GM19099 (cell line): Measurements from ENCODE around the gene P3R3URF.

Experiments used
- POLR2A ChIP-seq: IDR thresholded peaks from 3 replicates; pipeline ENCODE4 v1.6.1; 2011; ENCODE audit warnings: low read depth; ENCODE audit not compliant: insufficient read length; ENCODE audit errors: extremely low read depth

Gene P3R3URF

GRCh38 chr1:46176211-46176865 is at the start of gene P3R3URF:
Gene P3R3URF, minus strand, starts transcription at chr1:46176488. Its CDS starts 17 bp downstream, at chr1:46176471.
- TF ChIP-seq POLR2A, result no peak

DNA sequence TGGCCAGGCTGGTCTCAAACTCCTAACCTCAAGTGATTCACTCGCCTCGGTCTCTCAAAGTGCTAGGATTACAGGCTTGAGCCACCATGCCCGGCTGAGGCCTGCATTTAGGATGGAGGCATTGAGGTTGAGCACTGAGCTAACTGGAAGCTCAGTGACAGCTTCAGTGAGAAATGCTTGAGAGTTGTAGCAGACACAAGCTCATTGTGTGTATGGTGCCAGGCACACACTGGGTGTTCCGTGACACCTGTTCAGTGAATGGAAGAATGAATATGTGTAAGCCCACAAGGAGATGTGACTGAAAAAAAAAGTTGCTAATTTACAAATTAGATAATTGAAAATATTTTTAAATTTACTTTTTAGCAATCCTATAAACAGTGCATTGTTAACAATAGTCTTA is 48.7 kb upstream of the P3R3URF start:
- TF ChIP-seq POLR2A, result no peak

GRCh38 chr1:46223472-46223943 is 47.2 kb upstream of the P3R3URF start:
- no peak for TF ChIP-seq POLR2A

DNA sequence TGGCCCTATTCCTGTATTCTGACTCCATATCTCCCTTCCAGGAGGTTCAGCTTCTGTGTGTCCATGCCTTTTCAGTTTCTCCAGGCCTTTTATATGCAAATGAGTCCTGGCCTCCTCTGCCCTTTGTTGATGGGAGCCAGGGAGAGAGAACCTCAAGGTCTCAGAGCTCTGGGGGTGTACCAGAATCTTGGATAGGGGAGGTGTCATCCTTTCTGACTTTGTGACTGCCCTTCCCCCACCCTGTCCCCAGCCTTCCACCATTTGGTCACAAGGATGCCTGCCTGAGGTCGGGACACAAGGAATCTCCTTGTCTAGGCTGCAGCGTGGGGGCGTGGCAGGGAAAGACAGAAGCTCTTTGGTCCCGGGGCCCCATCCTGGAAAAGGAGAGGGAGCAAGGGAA is 45.5 kb upstream of the P3R3URF start:
- TF ChIP-seq POLR2A, result no peak

- TF ChIP-seq POLR2A, result no peak
Observed at GRCh38 chr1:46220808-46221207, 44.5 kb upstream of the P3R3URF start.

DNA sequence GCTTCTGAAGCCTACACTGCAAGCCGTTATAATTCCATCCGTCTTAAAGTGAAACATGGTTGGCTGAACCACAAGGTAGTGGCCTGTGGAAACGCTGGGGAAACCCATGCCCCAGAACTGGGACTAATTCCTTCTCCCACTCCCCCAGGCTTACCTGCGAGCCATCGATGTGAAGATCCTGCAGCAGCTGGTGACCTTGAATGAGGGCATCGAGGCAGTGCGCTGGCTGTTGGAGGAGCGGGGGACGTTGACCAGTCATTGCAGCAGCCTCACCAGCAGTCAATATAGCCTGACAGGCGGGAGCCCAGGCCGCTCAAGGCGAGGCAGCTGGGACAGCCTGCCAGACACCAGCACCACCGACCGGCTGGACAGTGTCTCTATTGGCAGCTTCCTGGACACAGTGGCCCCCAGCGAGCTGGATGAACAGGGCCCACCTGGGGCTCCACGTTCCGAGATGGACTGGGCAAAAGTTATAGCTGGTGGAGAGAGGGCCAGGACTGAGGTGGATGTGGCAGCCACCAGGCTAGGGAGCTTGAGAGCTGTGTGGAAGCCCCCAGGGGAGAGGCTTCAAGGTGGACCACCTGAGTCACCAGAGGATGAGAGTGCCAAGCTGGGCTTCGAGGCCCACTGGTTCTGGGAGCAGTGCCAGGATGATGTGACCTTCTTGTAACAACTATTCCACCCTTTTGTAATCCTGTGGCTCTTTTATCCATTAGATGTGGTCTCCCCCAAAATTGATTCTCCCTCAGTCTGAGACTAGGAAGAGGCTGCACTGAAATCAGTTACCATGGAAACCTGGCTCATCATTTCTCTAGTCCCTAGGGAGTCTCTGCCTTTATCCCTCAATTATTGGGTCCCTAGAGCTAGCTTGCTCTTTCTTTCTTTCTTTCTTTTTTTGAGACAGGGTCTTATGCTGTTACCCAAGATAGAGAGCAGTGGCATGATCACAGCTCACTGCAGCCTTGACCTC is 43.5 kb upstream of the P3R3URF start:
- no peak for TF ChIP-seq POLR2A

DNA sequence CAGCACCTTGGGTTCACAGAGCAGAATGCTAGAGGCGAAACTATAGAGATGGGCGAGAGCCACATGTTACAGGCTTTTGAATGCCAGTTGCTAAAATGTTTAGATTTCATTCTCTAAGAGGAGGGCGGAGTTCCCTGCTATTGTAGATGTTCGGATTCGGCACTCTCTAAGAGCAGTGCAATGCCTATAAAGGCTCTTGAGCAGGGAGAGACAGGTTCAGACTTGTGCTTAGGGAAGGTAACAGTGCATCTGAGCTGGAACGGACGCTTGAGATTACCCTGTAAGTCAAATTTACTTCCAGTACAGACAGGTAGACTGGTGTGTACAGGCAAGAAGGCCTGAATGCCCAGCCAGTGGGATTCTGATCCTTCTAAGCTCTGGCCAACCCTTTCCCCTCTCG is 42.2 kb upstream of the P3R3URF start:
- TF ChIP-seq POLR2A, result no peak

- no peak for TF ChIP-seq POLR2A
Observed at GRCh38 chr1:46215504-46215903, 39.2 kb upstream of the P3R3URF start.

DNA sequence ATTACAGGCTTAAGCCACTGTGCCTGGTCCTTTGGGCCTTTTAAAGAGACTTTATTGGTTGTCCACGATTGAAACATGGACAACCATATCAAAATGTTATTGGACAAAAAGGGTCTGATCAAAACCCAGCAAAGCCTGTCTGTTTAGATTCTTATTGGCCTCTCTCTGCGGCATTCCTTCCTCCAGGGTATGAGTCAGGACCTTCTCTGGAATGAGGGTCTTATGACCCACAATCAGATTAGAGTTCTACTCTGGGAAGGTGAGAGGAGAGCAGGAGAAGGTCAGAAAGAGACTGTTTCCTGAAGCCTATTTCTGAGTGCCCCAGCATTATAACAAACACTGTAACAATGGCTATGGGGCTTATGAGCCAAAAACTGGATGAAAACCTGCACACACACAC is 34.8 kb upstream of the P3R3URF start:
- no peak for TF ChIP-seq POLR2A

- no peak for TF ChIP-seq POLR2A
Observed at GRCh38 chr1:46210561-46210960, 34.3 kb upstream of the P3R3URF start.

GRCh38 chr1:46206399-46206798 is 30.1 kb upstream of the P3R3URF start:
- no peak for TF ChIP-seq POLR2A

DNA sequence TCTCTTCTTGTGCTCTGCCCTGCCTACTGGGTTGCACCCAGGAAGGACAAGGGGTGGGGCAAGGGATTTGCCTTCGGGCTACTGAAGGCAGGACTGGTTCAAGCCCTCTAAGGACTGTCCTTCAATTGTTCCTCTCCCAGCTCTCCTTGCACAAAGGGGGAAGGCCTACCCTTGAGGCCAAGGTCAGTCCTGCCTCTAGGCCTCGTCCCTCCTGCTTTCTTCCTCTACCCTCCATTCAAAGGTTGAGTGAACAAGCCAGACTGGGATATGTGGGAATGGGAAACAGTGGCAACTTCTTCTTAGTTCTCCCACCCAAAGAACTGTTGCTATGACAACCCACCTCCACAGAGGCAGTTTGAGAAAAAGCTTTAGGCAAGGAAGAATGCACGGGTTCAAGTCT is 29.5 kb upstream of the P3R3URF start:
- TF ChIP-seq POLR2A, result no peak

DNA sequence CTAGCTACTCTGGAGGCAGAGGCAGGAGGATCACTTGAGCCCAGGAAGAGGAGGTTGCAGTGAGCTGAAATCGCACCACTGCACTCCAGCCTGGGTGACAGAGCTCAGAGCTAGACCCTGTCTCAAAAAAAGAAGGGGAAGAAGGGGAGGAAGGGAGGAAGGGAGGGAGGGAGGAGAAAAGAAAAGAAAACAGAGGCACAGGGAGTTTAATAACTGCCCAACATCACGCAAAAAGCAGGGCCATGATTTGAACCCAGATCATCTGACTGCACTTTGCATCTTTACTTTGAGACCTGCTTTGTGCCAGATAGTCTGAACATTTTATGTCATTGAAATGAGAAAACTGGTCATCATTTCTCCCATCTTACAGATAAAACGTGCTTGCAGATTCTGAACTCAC is 28.9 kb upstream of the P3R3URF start:
- no peak for TF ChIP-seq POLR2A

- no peak for TF ChIP-seq POLR2A
Observed at GRCh38 chr1:46204406-46204742, 28.1 kb upstream of the P3R3URF start.

DNA sequence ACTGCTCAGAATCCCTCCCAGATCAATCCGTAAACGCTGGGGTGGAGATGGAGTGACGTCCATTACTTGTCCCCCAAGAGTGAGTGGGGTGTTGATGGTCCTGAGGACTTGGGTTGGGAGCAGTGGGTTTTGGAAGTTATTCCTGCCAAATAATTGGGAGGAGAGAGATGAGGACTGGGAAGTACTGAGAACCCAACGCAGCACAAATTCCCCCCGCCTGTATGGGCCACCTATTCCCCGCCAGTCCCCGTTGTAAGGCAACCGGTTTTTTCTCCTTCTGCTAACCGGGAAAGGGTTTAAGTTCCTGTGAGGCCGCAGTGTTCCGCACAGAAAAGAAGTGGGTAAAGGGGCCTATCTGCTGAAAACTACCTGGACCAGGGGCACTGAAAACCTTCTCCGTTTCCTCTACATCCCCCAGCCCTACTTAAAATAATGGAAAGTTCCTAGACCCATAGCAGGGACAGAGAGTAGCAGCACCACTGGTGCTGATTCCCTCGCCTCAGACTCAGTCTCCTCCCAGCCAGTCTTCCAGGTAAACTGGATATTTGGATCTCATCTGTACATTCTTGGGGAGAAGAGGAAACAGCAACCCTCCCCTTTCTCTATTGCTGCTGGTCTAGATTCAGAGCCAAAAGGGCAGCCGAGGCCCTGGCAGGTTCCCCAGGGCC is 27.6 kb upstream of the P3R3URF start:
- TF ChIP-seq POLR2A, result no peak
